Thyroid gland (tissue), 4 donors: Measurements from ENCODE around the gene PRIM1. TPM values are rescaled to one million over a fixed set of nuclear protein-coding genes. Genes with fewer than 3 reads are reported as not detected.

Experiments used
- DNase-seq, 2 donors: peaks; one replicate each; pipeline ENCODE4 v3.0.0-alpha.2; 2019
- H3K27ac ChIP-seq, 3 donors: fragments of 200-600 bp; sonication (generic); 1 replicate in 2 of 3; 2 replicates in 1 of 3; pipeline ENCODE4 v1.5.1; 2016 to 2019; ENCODE audit warnings: mild to moderate bottlenecking in 1 of 3, moderate library complexity in 1 of 3
- H3K27me3 ChIP-seq: fragments of 200-600 bp; sonication (generic); one replicate; pipeline ENCODE4 v1.5.1; 2019
- H3K36me3 ChIP-seq, 2 donors: fragments of 200-600 bp; sonication (generic); one replicate each; pipeline ENCODE4 v1.5.1; 2016 to 2019
- H3K4me1 ChIP-seq, 2 donors: fragments of 200-600 bp; sonication (generic); one replicate each; pipeline ENCODE4 v1.5.1; 2017 to 2019
- H3K4me3 ChIP-seq, 3 donors: fragments of 200-600 bp; sonication (generic); replicated peaks in 1 of 3; 1 replicate in 2 of 3; 2 replicates in 1 of 3; pipeline ENCODE4 v1.5.1; 2016; ENCODE audit warnings: mild to moderate bottlenecking in 1 of 3
- H3K9me3 ChIP-seq: fragments of 200-600 bp; sonication (generic); one replicate; pipeline ENCODE4 v1.5.1; 2017
- POLR2A ChIP-seq, 2 donors: fragments of 450-650 bp; IDR thresholded peaks; one replicate each; pipeline ENCODE4 v1.6.1; 2017; ENCODE audit warnings: antibody characterized with exemption in 2 of 2, mild to moderate bottlenecking in 2 of 2, moderate library complexity in 1 of 2
- WGBS, 2 donors: methylation state at CpG; one replicate each; pipeline ENCODE4 v1.1.5; 2017; 5-methylcytosine and 5-hydroxymethylcytosine counted together
- intact Hi-C: fragments of 100-400 bp; cut with DNase I; formaldehyde crosslinking; loops from one replicate; pipeline ENCODE4 v1.15.1; 2023
- total RNA-seq, 4 donors: library from RNA; depleted of rRNA; stranded (reverse); fragments of >200 nt; gene quantifications; one replicate each; pipeline ENCODE4 v1.2.3, GENCODE V29; 2016
- TF ChIP-seq, protein P1 (sequence below), 6 experiments: fragments of 200-600 bp in 3 of 6; fragments of 450-650 bp in 3 of 6; sonication (generic) in 3 of 6; IDR thresholded peaks; one replicate each; pipeline ENCODE4 v1.5.1; 2016 to 2019; ENCODE audit warnings: antibody characterized with exemption in 6 of 6, mild to moderate bottlenecking in 2 of 6, inconsistent platforms in 1 of 6, moderate library complexity in 1 of 6

Gene PRIM1
- total RNA-seq, 4 donors from 2014 or later, result 5.8 to 11.7 (median 7.0) TPM

GRCh38 chr12:56722832-56723231 is 29.3 kb downstream of the PRIM1 start:
- TF ChIP-seq, protein P1, sequence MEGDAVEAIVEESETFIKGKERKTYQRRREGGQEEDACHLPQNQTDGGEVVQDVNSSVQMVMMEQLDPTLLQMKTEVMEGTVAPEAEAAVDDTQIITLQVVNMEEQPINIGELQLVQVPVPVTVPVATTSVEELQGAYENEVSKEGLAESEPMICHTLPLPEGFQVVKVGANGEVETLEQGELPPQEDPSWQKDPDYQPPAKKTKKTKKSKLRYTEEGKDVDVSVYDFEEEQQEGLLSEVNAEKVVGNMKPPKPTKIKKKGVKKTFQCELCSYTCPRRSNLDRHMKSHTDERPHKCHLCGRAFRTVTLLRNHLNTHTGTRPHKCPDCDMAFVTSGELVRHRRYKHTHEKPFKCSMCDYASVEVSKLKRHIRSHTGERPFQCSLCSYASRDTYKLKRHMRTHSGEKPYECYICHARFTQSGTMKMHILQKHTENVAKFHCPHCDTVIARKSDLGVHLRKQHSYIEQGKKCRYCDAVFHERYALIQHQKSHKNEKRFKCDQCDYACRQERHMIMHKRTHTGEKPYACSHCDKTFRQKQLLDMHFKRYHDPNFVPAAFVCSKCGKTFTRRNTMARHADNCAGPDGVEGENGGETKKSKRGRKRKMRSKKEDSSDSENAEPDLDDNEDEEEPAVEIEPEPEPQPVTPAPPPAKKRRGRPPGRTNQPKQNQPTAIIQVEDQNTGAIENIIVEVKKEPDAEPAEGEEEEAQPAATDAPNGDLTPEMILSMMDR (IDR thresholded peaks at IDR 0.05), result no peak
- no peak for TF ChIP-seq POLR2A (IDR thresholded peaks at IDR 0.05)
- no peak overlapping the region for H3K4me3 ChIP-seq
- WGBS, 2 donors, result 22 to 32% methylated on average over 4 of the region's 4 CpGs
- no peaks in the 10 kb centered on the region for H3K27me3 ChIP-seq
- no peaks in the 10 kb centered on the region for H3K9me3 ChIP-seq
- peaks cover 53 to 59% of the 10 kb centered on the region in 2 donors for H3K4me1 ChIP-seq
- peaks cover 0 to 9% of the 10 kb centered on the region in 2 donors for H3K36me3 ChIP-seq
- peak in 1 of 2 donors; percentile 32 for DNase-seq
- H3K27ac ChIP-seq, result peak overlapping the region; percentile 36 to 97 (median 95)
- intact Hi-C loops, result loop anchor here (5.0 to 10.0 kb wide), 2 partner anchors 36 to 78 kb away; partner anchors contain the start of genes ATP5F1B and PTGES3

DNA sequence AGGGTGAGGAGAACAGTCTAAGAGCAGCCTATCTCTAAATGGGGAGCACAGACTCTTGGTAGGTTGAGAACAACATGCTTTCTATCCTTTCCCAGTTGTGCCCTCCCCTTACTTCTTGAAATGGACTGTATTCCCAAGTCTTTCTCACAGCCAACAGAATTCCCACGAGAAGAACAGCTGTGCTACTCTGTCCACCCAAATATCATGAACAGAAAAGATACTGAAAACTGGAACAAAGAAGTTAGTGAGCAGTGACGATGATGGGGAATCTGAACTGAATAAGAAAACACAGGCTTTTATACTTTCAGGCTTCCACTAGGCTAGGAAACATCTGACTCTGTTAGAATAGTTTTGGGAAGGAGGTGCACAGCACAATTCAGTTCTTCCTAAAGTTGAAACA is 30.4 kb downstream of the PRIM1 start:
- Histone ChIP-seq H3K4me1 (peaks cover 59 to 68% of the 10 kb centered on the region in 2 donors), H3K27me3 (no peaks in the 10 kb centered on the region), H3K9me3 (no peaks in the 10 kb centered on the region), H3K4me3 (no peak overlapping the region), H3K36me3 (peaks cover 0 to 9% of the 10 kb centered on the region in 2 donors), H3K27ac (peak overlapping the region in 1 of 3 donors; percentile 97)
- no peak for TF ChIP-seq POLR2A (IDR thresholded peaks at IDR 0.05)
- TF ChIP-seq, protein P1 (IDR thresholded peaks at IDR 0.05), result no peak
- 51 to 70% methylated on average over 2 of the region's 2 CpGs for WGBS, 2 donors
- intact Hi-C loops, result loop anchor here (5.0 to 10.0 kb wide), 2 partner anchors 34 to 77 kb away; partner anchors contain the start of genes ATP5F1B and PTGES3
- DNase-seq, result no peak

DNA sequence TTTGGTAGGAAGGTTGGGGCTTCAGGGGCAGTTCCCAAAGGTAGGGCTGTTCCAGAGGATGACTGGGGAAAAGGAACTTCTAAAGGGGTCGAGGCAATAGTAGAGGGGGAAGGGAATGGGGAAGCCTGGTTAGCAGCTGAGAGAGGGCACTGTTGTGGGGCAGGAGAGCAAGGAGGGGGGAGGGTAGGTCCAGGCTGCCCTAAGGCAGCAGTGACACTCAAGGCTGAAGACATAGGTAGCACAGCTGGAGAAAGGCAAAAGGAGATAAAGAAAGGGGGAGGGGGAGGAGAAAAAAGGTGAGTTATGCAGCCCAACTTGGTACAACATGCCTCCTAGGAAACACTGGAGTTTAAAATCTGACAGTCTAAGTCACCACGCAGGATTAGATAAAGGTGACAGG is 30.9 kb downstream of the PRIM1 start:
- peaks cover 59 to 73% of the 10 kb centered on the region in 2 donors for H3K4me1 ChIP-seq
- no peak overlapping the region for H3K4me3 ChIP-seq
- WGBS, 2 donors, result 64 to 80% methylated on average over 2 of the region's 2 CpGs
- no peak for DNase-seq
- intact Hi-C loops, result loop anchor here (5.0 to 10.0 kb wide), 2 partner anchors 34 to 76 kb away; partner anchors contain the start of genes ATP5F1B and PTGES3
- peak overlapping the region in 1 of 3 donors; percentile 97 for H3K27ac ChIP-seq
- no peaks in the 10 kb centered on the region for H3K27me3 ChIP-seq
- TF ChIP-seq, protein P1 (IDR thresholded peaks at IDR 0.05), result no peak
- TF ChIP-seq POLR2A (IDR thresholded peaks at IDR 0.05), result no peak
- H3K36me3 ChIP-seq, result peaks cover 2 to 11% of the 10 kb centered on the region in 2 donors
- no peaks in the 10 kb centered on the region for H3K9me3 ChIP-seq

DNA sequence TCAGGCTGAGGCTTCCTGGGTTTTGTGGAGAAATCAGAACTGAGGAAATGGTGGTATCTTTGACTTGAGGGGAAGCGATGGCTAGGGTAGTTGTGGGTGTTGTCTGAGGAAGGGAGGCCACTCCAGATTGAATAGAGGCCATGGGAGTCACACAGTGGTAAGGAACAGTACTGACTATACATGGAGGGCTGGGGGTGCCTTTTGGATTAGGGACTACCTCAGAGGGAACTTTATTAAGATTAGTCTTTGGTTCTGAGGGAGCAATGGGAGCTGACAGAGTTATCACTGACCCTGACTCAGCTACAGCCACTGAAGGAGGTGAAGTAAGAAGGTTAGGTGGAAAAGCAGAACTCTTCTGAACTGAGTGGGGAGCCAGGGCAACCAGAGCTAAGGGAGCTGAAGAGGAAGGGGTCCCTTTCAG is 31.4 kb downstream of the PRIM1 start:
- WGBS, 2 donors, result 88 to 94% methylated on average over 1 of the region's 1 CpG
- no peak for TF ChIP-seq POLR2A (IDR thresholded peaks at IDR 0.05)
- TF ChIP-seq, protein P1 (IDR thresholded peaks at IDR 0.05), result no peak
- H3K27me3 ChIP-seq, result no peaks in the 10 kb centered on the region
- peaks cover 7 to 13% of the 10 kb centered on the region in 2 donors for H3K36me3 ChIP-seq
- intact Hi-C loops, result loop anchor here (5.0 to 10.0 kb wide), 2 partner anchors 33 to 76 kb away; partner anchors contain the start of genes ATP5F1B and PTGES3
- no peak for DNase-seq
- peaks cover 56 to 75% of the 10 kb centered on the region in 2 donors for H3K4me1 ChIP-seq
- no peaks in the 10 kb centered on the region for H3K9me3 ChIP-seq
- H3K4me3 ChIP-seq, result no peak overlapping the region
- peak overlapping the region in 1 of 3 donors; percentile 97 for H3K27ac ChIP-seq

DNA sequence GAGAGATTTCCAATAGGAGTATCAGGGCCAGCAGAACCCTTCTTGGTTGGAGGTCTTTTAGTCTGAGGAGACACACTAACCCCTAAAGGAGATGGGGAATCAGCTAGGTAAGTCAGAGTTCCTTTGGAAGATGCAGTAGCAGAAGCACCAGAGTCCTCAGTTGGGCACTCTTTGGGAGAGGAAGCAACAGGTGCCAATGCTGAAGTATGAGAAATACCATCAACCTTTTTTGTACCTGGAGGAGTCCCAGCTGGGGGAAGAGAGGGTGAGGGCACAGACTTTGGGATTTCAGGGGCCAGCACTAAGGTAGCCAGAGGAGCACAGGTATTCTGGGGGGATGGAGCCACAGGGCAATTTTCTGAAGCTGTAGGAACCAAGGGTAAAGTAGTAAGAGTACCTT is 33.1 kb downstream of the PRIM1 start:
- peaks cover 54 to 75% of the 10 kb centered on the region in 2 donors for H3K4me1 ChIP-seq
- no peak overlapping the region for H3K27ac ChIP-seq

More for the DNA sequence above, 33.1 kb downstream of the PRIM1 start:
- DNase-seq, result no peak
- Histone ChIP-seq H3K27me3 (no peaks in the 10 kb centered on the region), H3K4me3 (no peak overlapping the region), H3K36me3 (peaks cover 17 to 20% of the 10 kb centered on the region in 2 donors), H3K9me3 (no peaks in the 10 kb centered on the region)
- TF ChIP-seq POLR2A (IDR thresholded peaks at IDR 0.05), result no peak
- TF ChIP-seq, protein P1 (IDR thresholded peaks at IDR 0.05), result no peak
- intact Hi-C loops, result no loop called here
